Measurements from ENCODE around the gene CSGALNACT2. TPM values are rescaled to one million over a fixed set of nuclear protein-coding genes. Genes with fewer than 3 reads are reported as not detected.
A peak's percentile ranks its signal among the peaks of the same experiment; 100 is the strongest.

The CSGALNACT2 gene
- total RNA-seq, 1 experiment from 2014 or later: 5.1 TPM

- ATAC-seq (no peak), DNase-seq (ENCODE audit: low spot score) (no peak)
- H3K27me3 Mint-ChIP-seq (ENCODE audit: low read depth): no peaks in the 10 kb centered on the region
- no peak overlapping the region for H3K27ac Mint-ChIP-seq
- no peaks in the 10 kb centered on the region for H3K36me3 Mint-ChIP-seq
- H3K4me1 Mint-ChIP-seq: no peaks in the 10 kb centered on the region
- ChIA-PET CTCF (interaction anchor here (1.1 kb wide), 2 partner anchors 44 to 78 kb away, joined by 3 read pairs; no protein-coding TSS in a partner anchor), POLR2A (no interaction called here)
- no peak overlapping the region for H3K4me3 Mint-ChIP-seq
- no peak for TF ChIP-seq ZBTB21 (CRISPR knock-in tag; IDR thresholded peaks at IDR 0.05; ENCODE audit: borderline replicate concordance)
- no peak for TF ChIP-seq KAT7 (CRISPR knock-in tag; IDR thresholded peaks at IDR 0.05; ENCODE audit: borderline replicate concordance)
- TF ChIP-seq ZNF281 (CRISPR knock-in tag; IDR thresholded peaks at IDR 0.05): no peak
- TF ChIP-seq ZMAT4 (CRISPR knock-in tag; IDR thresholded peaks at IDR 0.05): no peak
- peak; percentile 44 for TF ChIP-seq ZNF423 (CRISPR knock-in tag; IDR thresholded peaks at IDR 0.05)
- TF ChIP-seq RELA (CRISPR knock-in tag; IDR thresholded peaks at IDR 0.05; ENCODE audit: borderline replicate concordance): no peak
- no peaks in the 10 kb centered on the region for H3K9me3 Mint-ChIP-seq
Measured at GRCh38 chr10:43123361-43124093, 14.7 kb upstream of the CSGALNACT2 start.

GRCh38 chr10:43124094-43124521, 14.1 kb upstream of the CSGALNACT2 start:
- H3K36me3 Mint-ChIP-seq: no peaks in the 10 kb centered on the region
- DNase-seq (ENCODE audit: low spot score): no peak
- no peak for ATAC-seq
- POLR2A ChIA-PET: no interaction called here
- H3K4me1 Mint-ChIP-seq: no peaks in the 10 kb centered on the region
- no peaks in the 10 kb centered on the region for H3K27me3 Mint-ChIP-seq (ENCODE audit: low read depth)
- H3K27ac Mint-ChIP-seq: no peak overlapping the region
- no peaks in the 10 kb centered on the region for H3K9me3 Mint-ChIP-seq
- CTCF ChIA-PET: interaction anchor here (1.1 kb wide), 1 partner anchor 78 kb away, joined by 3 read pairs; no protein-coding TSS in a partner anchor
- no peak overlapping the region for H3K4me3 Mint-ChIP-seq
- TF ChIP-seq ZNF138 (CRISPR knock-in tag; conservative IDR thresholded peaks at IDR 0.05): no peak
- TF ChIP-seq MYBL2 (CRISPR knock-in tag; IDR thresholded peaks at IDR 0.05): no peak
- TF ChIP-seq AFF4 (CRISPR knock-in tag; IDR thresholded peaks at IDR 0.05; ENCODE audit: borderline replicate concordance): no peak
- no peak for TF ChIP-seq GTF2I (CRISPR knock-in tag; conservative IDR thresholded peaks at IDR 0.05)
- no peak for TF ChIP-seq FOXJ3 (CRISPR knock-in tag; IDR thresholded peaks at IDR 0.05; ENCODE audit: borderline replicate concordance)
- TF ChIP-seq ARID4B (CRISPR knock-in tag; IDR thresholded peaks at IDR 0.05; ENCODE audit: borderline replicate concordance): no peak
- TF ChIP-seq ZNF219 (CRISPR knock-in tag; IDR thresholded peaks at IDR 0.05; ENCODE audit: borderline replicate concordance): no peak
- no peak for TF ChIP-seq CREB1 (CRISPR knock-in tag; IDR thresholded peaks at IDR 0.05)
- no peak for TF ChIP-seq ZNF512 (CRISPR knock-in tag; IDR thresholded peaks at IDR 0.05; ENCODE audit: borderline replicate concordance)
- no peak for TF ChIP-seq PRDM15 (CRISPR knock-in tag; IDR thresholded peaks at IDR 0.05)
